DMS114 treated with DMSO at 0.1 percent for 48 hours (cell line): ENCODE data around the gene UPK1A.
"Not testable (repeated sequence)": the region's sequence is repeated elsewhere in the genome, so short reads cannot be mapped to it uniquely, and the experiment has no call there.

Source experiments
- DNase-seq: peaks from one replicate; lab custom pipeline; 2025; ENCODE audit not compliant: unreplicated experiment; lab: John Stamatoyannopoulos, UW

Gene UPK1A

DNA sequence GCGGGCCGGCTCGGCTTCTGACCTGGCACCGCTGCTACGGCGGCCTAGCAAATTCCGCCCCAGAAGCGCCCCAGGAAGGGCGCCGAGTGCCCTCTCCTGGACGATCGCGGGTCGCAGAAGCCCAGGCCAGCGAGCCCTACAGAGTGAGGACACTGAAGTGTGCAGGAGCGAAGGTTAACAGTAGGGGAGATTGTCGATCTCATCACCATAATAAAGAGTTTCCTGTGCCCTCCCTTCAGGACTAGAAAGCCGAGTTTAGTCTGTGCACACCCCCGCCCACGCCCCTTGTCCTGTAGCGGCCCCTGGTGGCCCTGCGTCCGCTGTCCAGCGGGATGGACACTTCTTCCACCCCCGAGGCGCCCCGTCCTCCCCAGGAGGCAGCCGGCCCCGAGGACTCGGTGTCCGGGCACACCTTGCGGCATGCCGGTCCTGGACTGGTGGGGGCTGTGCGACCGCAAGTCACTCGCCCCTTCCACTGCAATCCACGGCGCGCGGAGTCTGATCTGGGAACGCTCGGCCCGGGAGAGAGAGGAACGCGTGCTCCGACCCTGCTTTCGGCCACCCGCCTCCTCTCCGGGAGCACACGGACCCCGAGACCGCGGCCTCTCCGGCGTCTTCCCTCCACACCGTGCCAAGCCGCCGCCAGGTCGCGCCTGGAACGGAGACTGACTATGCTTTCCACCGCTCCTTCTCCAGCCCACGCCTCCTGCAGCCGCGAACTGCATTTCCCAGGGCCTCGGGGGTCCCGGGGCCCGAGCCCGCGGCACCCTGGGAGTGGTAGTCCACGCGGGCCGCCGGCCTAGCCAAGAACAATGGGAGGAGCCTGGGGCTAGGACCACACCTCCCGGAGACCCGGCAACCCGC lies 50.7 kb downstream of the UPK1A start:
- DNase-seq = peak; percentile 65

DNA sequence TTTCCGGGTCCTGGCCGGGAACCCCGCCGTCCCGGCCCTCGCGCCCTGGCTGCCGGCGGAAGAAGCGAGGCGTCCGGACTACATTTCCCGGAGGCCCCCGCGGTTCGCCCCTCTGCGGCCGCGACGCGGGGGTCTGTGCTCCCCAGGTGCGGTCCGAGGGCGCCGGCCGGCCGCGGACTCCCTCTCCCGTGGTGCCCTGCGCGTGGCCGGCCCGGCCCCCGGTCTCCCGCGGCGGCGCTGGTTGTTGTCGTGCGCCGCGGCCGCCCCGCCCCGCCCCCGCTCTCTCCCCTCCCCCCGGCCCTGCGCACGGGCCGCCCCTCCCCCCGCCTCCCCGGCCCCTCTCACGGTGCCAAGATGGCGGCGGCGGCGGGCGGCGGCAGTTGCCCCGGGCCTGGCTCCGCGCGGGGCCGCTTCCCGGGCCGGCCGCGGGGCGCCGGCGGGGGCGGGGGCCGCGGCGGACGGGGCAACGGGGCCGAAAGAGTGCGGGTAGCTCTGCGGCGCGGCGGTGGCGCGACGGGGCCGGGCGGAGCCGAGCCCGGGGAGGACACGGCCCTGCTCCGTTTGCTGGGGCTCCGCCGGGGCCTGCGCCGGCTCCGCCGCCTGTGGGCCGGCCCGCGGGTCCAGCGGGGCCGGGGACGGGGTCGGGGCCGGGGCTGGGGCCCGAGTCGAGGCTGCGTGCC lies 51.5 kb downstream of the UPK1A start, which contains the start of gene KMT2B:
TSS of gene KMT2B (plus strand) at position 339 of the 680 bp plus-strand sequence. CDS start at position 355, 16 bp downstream.
- DNase-seq = peak; percentile 91

DNA sequence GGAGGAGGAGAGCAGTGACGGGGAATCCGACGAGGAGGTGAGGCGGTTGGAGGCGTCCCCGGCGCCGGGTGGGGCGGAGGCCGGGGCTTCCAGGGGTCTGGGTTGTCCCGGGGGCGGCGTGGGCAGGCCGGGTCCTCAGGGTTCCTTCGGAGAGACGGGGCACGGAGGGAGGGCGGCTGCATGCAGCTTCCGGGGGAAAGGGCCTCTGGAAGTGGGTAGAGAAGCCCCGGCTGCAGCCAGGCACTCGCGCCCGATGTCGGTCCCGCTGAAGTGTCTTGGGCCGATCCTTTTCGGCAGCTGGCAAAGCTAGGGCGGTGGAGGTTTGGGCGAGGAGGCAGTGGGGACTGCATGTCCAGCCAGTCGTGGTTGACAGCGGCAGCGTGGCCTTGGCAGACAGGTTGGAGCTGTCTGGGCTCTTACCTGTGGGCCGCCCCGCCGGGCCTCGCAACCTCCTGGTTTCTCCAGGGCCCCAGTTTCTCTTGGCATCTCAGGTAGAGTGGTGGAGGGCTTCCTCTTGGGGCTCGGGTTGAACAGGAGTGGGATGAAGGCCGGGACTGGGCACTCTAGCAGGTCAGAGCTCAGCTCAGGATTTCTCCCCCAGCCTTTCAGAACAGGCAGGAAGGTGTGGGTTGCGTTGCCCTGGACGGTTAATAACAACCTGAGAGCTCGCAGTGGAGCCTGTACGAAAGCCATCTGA lies 52.2 kb downstream of the UPK1A start:
- DNase-seq = no peak

DNA sequence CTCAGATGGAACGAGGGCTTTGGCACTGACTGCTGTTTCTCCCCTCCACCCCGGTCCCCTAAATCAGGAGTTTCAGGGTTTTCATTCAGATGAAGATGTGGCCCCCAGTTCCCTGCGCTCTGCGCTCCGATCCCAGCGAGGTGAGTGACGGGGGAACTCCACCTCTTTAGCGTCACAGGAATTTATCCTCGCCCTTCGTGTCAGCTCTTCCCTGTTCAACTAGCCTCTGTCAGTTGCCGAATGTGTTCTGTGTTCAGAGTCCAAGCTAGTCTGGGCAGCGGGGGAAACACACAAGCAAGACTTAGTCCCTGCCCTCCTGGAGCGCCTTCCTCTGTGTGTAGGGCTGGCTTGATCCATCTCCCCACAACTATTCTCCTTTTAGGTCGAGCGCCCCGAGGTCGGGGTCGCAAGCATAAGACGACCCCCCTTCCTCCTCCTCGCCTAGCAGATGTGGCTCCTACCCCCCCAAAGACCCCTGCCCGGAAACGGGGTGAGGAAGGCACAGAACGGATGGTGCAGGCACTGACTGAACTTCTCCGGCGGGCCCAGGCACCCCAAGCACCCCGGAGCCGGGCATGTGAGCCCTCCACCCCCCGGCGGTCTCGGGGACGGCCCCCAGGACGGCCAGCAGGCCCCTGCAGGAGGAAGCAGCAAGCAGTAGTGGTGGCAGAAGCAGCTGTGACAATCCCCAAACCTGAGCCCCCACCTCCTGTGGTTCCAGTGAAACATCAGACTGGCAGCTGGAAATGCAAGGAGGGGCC lies 53.3 kb downstream of the UPK1A start:
- DNase-seq = no peak

DNA sequence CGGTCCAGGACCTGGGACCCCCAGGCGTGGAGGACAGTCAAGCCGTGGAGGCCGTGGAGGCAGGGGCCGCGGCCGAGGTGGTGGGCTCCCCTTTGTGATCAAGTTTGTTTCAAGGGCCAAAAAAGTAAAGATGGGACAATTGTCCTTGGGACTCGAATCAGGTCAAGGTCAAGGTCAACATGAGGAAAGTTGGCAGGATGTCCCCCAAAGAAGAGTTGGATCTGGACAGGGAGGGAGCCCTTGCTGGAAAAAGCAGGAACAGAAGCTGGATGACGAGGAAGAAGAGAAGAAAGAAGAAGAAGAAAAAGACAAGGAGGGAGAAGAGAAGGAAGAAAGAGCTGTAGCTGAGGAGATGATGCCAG lies 53.8 kb downstream of the UPK1A start:
- DNase-seq = no peak

DNA sequence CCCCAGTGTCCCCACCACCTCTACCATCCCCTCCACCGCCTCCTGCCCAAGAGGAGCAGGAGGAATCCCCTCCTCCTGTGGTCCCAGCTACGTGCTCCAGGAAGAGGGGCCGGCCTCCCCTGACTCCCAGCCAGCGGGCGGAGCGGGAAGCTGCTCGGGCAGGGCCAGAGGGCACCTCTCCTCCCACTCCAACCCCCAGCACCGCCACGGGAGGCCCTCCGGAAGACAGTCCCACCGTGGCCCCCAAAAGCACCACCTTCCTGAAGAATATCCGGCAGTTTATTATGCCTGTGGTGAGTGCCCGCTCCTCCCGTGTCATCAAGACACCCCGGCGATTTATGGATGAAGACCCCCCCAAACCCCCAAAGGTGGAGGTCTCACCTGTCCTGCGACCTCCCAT lies 54.3 kb downstream of the UPK1A start:
- DNase-seq = no peak

DNA sequence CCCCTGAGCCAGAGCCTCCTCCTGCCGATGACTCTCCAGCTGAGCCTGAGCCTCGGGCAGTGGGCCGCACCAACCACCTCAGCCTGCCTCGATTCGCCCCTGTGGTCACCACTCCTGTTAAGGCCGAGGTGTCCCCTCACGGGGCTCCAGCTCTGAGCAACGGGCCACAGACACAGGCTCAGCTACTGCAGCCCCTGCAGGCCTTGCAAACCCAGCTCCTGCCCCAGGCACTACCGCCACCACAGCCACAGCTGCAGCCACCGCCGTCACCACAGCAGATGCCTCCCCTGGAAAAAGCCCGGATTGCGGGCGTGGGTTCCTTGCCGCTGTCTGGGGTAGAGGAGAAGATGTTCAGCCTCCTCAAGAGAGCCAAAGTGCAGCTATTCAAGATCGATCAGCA lies 55.1 kb downstream of the UPK1A start:
- DNase-seq = no peak

DNA sequence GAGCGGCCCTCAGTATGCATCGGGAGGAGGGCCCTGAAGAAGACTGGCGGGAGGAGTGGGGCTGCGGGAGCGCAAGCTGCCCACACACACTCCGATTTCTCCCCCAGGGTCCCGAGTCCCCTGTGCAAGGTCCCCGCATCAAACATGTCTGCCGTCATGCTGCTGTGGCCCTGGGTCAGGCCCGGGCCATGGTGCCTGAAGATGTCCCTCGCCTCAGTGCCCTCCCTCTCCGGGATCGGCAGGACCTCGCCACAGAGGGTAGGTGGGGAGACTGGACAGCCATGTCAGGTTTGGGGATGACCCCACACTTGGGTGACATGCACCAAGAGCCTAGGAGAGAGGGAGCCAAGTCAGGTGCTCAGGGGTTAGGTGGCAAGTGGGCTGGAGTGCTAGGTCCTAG lies 56.1 kb downstream of the UPK1A start:
- no peak for DNase-seq

DNA sequence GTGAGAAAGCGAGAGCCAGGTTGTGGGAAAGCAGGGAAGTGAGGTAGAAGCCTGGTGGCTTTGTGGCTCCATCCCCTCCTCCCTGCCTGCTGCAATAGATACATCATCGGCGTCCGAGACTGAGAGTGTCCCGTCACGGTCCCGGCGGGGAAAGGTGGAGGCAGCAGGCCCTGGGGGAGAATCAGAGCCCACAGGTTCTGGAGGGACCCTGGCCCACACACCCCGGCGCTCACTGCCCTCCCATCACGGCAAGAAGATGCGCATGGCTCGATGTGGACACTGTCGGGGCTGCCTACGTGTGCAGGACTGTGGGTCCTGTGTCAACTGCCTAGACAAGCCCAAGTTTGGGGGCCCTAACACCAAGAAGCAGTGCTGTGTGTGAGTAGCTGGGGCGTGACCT lies 56.6 kb downstream of the UPK1A start:
- DNase-seq = no peak

DNA sequence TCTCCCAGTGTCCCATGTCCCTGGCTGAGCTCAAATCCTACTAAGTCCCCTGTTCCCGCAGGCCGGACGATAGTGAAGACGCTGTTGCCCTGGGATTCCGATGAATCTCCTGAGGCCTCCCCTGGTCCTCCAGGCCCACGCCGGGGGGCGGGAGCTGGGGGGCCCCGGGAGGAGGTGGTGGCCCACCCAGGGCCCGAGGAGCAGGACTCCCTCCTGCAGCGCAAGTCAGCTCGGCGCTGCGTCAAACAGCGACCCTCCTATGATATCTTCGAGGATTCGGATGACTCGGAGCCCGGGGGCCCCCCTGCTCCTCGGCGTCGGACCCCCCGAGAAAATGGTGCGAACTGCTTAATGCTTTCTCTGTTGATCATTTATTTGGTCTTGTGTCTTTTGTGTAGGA lies 57.4 kb downstream of the UPK1A start:
- DNase-seq = no peak

DNA sequence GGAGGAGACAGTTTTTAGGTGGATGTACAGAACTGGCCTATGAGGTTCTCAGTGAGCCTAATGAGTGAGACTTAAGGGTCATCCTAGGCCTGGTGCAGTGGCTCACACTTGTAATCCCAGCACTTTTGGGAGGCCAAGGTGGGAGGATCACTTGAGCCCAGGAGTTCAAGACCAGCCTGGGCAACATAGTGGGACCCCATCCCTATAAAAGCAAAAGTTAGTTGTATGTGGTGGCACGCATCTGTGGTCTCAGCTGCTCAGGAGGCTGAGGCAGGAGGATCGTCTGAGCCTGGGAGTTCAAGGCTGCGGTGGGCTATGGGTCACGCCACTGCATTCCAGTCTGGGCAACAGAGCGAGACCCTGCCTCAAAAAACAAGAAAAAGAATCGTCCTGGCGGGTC lies 57.8 kb downstream of the UPK1A start:
- not testable (repeated sequence) for DNase-seq

DNA sequence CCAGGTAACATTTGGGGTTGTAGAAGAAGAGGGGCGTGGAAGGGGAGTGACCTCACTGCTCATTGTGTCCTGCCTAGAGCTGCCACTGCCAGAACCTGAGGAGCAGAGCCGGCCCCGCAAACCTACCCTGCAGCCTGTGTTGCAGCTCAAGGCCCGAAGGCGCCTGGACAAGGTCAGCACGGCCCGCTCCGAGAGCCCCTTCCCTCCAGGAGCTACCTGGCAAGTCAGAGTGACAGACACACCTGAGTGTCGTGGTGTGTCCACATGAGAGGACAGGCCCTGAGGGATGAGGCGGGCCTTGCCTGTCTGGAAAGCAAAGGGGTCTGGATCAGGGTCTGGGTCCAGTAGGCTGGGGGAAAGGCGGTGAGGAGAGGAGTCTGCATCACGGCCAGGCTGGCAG lies 58.2 kb downstream of the UPK1A start:
- no peak for DNase-seq

DNA sequence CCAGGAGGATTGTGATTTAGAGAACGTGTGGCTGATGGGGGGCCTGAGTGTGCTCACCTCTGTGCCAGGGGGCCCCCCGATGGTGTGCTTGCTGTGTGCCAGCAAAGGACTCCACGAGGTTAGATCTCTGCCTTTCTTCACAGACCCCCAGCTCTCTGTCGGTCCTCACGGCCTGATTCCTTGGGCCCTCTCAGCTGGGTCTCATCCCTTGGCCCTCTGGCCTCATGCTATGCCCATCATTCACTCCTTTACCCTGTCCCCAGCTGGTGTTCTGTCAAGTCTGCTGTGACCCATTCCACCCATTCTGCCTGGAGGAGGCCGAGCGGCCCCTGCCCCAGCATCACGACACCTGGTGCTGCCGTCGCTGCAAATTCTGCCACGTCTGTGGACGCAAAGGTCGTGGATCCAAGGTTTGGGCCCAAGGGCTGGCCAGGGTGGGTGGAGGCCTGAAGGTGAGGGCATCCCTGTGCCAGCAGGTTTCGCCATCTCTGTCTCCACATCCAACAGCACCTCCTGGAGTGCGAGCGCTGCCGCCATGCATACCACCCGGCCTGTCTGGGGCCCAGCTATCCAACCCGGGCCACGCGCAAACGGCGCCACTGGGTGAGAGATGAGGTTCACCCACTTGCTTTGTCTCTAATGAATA lies 59.0 kb downstream of the UPK1A start:
- no peak for DNase-seq

DNA sequence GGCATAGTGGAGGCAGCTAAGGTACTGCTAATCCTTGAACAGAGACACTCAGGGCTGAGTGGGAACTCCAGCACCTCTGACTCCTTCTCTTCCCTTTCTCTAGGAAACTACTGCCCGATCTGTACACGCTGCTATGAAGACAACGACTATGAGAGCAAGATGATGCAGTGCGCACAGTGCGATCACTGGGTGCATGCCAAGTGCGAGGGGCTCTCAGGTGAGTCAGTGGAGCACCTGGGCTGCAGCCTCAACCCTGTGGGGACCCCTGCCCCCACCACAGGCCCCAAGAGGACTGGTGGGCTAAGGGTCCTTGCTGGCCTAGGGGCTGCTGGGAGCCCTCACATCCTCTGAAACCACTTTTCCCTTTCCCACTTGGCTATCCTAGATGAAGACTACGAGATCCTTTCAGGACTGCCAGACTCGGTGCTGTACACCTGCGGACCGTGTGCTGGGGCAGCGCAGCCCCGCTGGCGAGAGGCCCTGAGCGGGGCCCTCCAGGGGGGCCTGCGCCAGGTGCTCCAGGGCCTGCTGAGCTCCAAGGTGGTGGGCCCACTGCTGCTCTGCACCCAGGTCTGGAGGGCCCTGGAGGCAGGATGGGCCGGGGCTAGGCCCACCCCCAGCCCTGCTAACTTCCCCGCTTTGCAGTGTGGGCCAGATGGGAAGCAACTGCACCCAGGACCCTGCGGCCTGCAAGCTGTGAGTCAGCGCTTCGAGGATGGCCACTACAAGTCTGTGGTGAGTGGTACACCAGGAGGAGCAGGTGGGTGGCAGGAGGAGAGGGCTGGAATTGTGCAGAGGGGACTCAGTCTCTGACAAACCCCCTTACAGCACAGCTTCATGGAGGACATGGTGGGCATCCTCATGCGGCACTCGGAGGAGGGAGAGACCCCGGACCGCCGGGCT lies 61.0 kb downstream of the UPK1A start:
- DNase-seq = no peak
